K562 (cell line): ENCODE data around the gene DOCK3. TPM values are rescaled to one million over a fixed set of nuclear protein-coding genes. Genes with fewer than 3 reads are reported as not detected.

Source experiments
- GTF2B ChIP-seq: IDR thresholded peaks from 2 replicates; pipeline ENCODE4 v1.6.1; 2011; ENCODE audit not compliant: insufficient read length; ENCODE audit errors: extremely low read depth
- KDM4B ChIP-seq, 2 experiments: fragments of 450-650 bp in 1 of 2; sonication (generic) in 1 of 2; IDR thresholded peaks; 2 replicates each; pipeline ENCODE4 v1.6.1; 2016 to 2017; ENCODE audit warnings: borderline replicate concordance in 2 of 2, antibody characterized with exemption in 1 of 2, low read depth in 1 of 2, mild to moderate bottlenecking in 1 of 2
- REST ChIP-seq, 2 experiments: fragments of 450-650 bp; formaldehyde crosslinking in 1 of 2; IDR thresholded peaks; 2 replicates each; pipeline versions ENCODE4 v1.4.0 to v1.6.1; 2014 to 2020; ENCODE audit warnings: mild to moderate bottlenecking in 2 of 2, borderline replicate concordance in 1 of 2, low read depth in 1 of 2
- polyA plus RNA-seq, 8 experiments: library from polyadenylated mRNA; depleted of rRNA in 4 of 8; stranded (reverse) in 5 of 8; unstranded in 3 of 8; fragments of >200 nt; fragmentation: Nextera tagmentation in 2 of 8; fragmentation: Illumina TruSeq in 1 of 8; extraction: Ambion mirVana in 2 of 8; extraction: Trizol in 1 of 8; gene quantifications; 2 replicates each; pipeline versions ENCODE4 v1.2.1 to v1.2.3, GENCODE V29; 2011 to 2014; ENCODE audit warnings: inconsistent platforms in 1 of 8, missing spikeins in 1 of 8
- total RNA-seq, 7 experiments: library from RNA; depleted of rRNA in 6 of 7; stranded (reverse); fragments of >200 nt in 6 of 7; fragmentation: Illumina TruSeq in 2 of 7; extraction: Trizol in 2 of 7; gene quantifications; 2 replicates each; pipeline versions ENCODE4 v1.2.1 to v1.2.3, GENCODE V29; 2011 to 2021; ENCODE audit warnings: low replicate concordance in 1 of 7

DOCK3 gene
- total and polyA plus RNA-seq, 9 of the 15 experiments (the other 6 are each of a cell fraction or from before 2014, with no cell fraction given) = under 0.01 to 0.03 (median 0.01) TPM; not detected in 4

GRCh38 chr3:51110586-51110985 is 435.9 kb downstream of the DOCK3 start (continued):
- TF ChIP-seq REST (IDR thresholded peaks at IDR 0.05; ENCODE audit: borderline replicate concordance) (no peak), REST (CRISPR knock-in tag; IDR thresholded peaks at IDR 0.05; ENCODE audit: low read depth) (no peak), GTF2B (no peak), KDM4B (IDR thresholded peaks at IDR 0.05; ENCODE audit: borderline replicate concordance in 2 of 2, low read depth in 1 of 2) (no peak)
